ENCODE results near the gene SLC47A2.
"Not testable (repeated sequence)": the region's sequence is repeated elsewhere in the genome, so short reads cannot be mapped to it uniquely, and the experiment has no call there.

Gene SLC47A2

DNA sequence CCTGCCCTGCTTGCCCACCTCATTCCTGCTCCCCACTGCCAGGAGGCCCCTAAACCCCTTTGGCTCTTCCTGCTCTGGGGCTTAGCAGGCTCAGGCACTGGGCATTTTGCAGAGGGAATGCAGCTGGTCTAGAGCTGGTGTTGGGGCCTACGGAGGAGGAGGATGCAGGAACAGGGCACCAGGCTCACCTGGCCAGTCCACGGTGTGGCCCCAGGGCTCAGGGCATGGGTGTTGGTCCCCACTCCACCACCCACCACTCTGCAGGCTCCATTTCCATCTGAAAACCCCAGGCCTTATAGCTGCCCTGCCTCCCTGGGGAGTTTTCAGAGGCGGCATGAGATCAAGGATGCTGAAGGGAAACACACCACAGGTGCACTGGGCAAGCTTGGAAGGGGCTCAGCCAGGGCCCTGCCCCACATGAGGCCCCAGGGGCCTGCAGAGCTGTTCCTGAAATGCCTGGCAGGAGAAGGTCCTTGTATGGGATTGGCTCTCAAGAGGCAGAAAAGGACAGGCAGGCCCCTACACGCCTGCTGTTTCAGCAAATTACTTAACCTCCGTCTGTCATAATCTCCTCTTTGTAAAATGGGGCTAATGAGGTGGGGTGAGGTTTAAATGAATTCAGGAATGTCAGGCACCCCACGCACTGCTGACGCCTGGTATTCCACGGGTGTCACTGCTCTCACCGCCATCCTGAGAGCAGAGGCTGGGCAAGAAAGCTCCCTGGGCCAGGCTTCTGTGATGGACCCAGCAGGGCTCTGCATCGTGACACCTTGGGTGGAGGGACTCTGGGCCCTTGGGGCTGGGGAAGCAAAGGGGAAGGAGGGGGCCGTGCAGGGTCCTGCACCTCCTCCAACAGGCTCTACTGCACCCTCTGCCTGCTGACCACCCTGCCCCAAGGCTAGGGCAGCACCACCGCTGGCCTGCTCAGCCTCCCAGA is 9.3 kb downstream of the SLC47A2 start:
- DNase-seq (ENCODE audit: low read depth in 3 of 3), result no peak

DNA sequence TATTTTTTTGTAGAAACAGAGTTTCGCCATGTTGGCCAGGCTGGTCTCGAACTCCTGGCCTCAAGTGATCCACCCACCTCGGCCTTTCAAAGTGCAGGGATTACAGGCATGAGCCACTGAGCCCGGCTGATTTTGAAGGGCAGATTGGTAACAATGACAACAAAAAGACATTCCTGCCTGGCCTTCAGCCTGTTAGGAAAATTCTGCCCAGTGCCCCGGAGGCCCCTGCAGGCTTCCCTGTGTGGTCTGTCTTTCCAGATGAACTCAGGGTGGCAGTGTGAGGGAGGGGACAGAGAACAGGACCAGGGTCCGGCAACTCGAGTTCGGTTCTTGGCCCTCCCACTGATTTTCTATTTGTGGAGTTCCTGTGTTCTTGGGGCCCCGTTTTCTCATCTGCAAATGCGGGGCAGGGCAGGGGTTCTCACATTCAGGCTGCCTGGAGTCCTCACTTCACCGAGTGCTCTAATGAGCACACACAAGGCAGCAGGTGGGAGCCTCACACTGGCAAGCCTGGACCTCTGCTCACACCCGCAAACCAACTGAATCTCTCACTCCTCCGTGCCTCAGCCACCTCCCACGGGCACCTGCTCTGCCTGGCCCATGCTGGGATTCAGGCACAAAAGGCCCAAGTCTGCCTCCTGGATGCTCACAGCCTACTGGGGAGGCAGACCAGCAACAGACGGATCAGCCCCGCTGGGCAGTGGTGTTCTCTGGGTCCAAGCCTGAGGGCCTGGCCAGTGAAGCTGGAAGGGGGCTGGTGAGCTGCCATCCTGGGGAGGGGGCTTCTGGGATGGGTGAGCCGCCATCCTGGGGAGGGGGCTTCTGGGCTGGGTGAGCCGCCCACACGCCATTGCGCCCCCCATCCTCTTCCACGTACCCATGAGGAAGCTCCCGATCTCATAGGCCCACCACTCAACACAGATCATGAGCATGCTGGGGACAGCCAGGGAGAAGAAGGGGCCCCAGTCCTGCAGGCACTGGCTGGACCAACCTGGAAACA is 10.3 kb downstream of the SLC47A2 start:
- no peak for DNase-seq (ENCODE audit: low read depth in 3 of 3)

DNA sequence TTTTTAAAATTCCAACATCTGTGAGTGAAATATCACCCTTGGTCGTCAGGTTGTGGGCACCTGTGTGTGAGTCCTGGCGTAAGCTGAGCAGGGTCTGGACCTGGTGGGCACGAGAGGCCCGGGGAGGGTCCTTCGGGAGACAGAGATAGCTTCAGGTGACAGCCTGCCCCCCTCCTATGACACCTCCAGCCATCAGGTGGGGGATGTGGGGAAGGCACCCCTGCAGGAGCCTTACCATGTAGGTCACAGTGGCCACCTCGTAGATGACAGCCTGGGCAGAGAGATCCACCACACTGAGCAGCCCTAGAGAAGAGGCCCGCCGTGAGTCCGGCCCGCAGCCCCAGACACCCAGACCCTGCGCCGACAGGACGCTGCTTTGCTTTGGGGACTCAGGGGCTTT is 11.2 kb downstream of the SLC47A2 start:
- DNase-seq (ENCODE audit: low read depth in 3 of 3), result no peak

DNA sequence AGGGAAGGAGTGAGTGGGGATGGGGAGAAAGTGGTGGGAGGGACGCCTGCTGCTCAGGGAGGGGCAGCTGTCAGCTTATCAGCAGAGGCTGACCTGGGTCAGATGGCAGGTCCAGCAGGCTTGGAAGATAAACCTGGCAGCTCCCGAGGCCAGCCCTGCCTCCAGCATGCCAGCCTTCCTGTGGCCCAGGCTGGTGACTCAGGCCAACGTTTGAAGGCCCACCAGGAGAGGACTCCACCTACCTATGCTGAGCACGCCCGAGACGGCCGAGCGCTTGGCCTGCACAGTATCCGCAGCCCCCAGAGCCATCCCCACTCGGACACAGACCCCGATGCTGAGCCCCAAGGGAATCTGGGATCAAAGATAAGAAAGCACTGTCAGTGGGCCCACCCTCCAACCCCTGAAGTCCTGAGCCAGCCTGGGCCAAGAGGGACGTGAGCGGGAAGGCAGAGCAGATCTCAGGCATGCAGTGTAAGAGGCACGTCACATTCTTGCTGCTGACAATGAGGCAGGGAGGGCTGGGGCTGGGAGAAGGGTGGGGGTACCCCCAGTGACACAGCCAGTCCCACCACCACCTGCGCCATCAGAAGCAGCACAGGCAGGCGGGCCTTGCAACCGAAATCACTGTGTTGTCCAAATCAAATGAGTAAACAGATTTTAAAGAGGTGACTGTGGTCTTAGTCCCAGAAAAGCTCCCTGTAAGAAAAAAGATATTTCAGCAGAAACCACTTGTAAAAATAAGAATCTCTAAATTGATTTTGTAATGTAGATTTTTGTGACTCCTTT is 12.4 kb downstream of the SLC47A2 start:
- no peak for DNase-seq (ENCODE audit: low read depth in 3 of 3)

DNA sequence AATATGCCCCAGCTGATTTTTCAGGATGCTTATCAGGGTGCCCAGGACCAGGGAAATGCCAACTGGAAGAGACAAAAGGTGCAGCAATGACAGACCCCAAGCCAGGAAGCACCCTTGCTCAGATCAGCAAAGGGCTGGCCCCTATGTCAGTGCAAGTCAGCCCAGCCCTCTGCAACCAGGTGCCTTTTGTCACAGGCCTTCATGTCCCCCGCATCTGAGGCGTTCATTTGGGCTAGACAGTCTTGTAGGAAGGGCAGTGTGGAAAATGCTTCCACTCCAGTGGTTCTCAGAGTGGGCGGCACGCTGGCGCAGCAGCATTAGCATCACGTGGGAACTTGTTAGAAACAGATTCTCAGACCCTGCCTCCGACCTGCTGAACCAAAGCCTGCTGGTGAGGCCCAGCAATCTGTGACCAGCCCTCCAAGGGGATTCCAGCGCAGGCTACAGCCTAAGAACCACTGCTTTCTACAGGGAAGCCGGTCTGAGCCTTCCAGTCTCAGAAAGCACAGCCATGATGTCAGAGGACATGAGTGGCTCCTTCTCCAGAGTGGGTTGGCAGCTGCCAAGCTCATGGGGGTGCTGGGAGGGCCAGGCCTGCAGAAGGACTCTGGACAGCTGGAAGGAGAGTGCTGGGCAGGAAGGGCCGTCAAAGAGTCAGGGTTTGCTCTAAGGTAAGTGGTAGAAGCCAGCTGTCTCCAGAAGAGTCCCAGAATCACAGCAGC is 13.1 kb downstream of the SLC47A2 start:
- no peak for DNase-seq (ENCODE audit: low read depth in 3 of 3)

DNA sequence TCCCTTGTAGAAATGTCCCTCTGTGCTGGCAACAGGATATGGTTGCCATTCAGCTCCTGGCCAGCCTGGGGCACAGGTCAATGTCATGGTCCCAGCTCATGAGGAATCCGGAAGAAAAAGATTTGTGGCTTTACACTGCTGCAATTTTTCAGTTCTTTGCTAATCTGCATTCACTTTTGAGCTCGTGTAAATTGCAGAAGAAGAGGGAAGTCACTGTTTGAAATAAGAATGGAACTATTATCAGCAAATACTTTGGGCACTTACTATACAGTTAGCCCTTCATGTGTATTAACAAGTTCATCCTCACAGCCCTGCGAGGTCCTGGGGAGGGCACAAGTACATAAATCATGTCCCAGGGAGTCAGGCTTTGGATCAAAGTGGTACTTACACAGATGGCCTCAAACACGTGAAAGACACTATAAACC is 14.2 kb downstream of the SLC47A2 start:
- no peak for DNase-seq (ENCODE audit: low read depth in 3 of 3)

DNA sequence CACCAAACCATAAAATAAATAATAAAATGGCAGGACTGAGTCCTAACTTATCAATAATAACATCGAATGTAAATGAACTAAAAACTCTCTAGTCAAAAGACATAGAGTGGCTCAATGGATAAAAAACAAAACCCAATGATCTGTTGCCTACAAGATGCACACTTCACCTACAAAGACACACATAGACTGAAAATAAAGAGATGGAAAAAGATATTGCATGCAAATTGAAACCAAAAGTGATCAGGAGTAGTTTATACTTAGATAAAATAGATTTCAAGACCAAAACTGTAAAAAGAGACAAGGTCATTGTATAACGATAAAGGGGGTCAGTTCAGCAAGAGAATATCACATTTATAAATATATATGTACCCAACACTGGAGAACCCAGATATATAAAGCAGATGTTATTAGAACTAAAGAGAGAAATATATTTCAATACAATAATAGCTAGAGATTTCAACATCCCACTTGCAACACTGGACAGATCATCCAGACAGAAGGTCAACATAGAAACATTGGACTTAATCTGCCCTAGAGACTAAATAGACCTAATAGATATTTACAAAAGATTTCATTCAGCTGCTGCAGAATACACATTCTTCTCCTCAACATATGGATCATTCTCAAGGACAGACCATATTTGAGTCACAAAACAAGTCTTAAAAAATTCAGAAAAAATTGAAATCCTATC is 29.8 kb downstream of the SLC47A2 start:
- DNase-seq (ENCODE audit: low read depth in 3 of 3), result no peak

DNA sequence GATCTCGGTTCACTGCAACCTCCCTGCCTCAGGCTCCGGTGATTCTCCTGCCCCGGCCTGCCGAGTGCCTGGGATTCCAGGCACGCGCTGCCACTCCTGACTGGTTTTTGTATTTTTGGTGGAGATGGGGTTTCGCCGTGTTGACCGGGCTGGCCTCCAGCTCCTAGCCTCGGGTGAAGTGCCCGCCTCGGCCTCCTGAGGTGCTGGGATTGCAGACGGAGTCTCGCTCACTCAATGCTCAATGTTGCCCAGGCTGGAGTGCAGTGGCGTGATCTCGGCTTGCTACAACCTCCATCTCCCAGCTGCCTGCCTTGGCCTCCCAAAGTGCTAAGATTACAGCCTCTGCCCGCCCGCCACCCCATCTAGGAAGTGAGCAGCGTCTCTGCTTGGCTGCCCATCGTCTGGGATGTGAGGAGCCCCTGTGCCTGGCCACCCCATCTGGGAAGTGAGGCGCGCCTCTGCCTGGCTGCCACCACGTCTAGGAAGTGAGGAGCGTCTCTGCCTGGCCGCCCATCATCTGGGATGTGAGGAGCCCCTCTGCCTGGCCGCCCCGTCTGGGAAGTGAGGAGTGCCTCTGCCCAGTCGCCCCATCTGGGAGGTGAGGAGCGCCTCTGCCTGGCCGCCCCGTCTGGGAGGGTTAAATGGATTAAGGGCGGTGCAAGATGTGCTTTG is 31.3 kb downstream of the SLC47A2 start:
- not testable (repeated sequence) for DNase-seq (ENCODE audit: low read depth in 3 of 3)

DNA sequence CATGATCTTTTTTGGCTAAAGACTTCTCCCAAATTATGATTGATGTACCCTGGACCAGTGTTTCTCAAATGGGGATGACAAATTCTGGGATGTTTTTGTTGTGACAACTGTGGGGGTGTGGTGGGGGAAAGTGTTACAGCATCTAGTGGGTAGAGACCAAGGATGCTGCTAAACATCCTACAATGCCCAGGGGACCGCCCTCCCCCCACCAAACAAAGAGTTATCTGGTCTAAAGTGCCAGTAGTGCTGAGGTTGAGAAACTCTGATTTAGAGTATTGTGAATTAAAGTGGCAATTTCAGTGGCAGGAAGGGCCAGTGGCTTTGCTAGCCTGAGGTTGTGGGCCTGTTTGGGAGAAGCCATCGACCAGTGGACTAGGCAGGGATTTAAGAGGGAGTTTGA is 33.3 kb downstream of the SLC47A2 start:
- DNase-seq (ENCODE audit: low read depth in 3 of 3), result no peak

DNA sequence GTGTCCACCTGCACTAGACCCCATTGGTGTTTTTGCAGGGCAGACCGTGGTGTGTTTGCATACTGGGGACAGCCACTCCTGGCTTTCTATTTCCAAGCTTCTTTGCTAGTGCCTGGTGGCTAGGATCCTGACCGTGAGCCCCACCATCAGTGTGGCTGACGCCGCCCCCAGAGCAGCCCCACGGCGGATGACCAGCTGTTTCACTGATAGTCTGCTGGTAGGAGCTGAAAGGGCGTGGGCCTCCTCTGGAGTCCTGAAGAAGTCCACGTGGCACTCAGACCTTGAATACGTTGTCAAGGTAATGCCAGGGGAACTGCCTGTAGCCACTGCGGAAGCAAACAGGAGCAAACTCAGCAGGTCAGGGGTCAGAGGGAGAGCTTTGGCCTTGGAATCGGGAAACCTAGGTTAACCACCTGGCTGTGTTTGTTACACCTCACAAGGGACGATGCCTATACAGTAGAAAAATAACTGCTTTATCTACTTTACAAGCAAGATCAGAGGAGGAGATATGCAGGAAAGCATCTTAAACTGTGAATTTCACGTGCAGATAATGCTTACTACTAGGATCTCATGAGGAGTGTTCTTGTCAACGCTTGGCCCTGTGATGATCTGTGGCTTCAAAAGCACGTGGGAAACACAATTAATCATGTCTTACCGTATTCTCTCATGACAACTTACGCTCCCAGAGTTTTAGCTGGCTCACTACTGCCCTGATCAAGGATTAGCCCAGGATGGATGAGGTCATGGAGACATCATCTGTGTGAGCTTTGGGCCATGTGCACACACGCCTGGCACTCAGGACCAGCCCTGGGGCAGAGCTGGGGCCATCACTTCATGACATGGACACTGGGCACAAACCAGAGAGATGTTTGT is 37.6 kb downstream of the SLC47A2 start:
- DNase-seq (ENCODE audit: low read depth in 3 of 3), result no peak

DNA sequence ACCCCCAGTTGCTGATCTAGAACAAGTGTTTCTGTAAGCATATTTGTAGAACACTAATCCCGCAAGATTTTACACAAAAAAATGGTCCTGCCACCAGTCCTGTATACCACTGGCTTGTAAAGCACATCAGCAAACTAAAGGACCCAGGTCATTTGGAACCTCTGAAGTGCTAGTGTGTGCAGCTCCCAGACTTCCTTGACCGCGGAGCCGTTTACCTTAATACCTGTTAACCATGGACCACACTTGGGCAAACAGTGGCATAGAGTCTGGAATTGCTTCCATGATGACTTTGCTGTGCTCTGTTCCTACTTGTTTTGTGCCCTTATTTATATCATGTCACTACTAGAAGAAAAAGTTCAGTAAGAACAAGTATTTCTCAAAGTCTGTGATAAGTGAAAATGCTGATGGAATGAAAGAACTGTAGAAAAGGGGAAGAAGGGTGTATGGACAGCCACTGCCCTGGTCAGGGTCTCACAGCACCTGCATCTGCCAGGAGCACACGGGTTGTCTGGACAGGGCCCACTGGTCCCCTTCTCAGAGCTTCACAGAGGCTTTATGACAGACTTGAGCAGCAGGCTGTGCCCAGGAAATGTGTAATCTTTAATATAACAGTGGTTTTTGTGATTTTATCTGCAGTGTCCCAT is 38.5 kb downstream of the SLC47A2 start:
- DNase-seq (ENCODE audit: low read depth in 3 of 3), result no peak

DNA sequence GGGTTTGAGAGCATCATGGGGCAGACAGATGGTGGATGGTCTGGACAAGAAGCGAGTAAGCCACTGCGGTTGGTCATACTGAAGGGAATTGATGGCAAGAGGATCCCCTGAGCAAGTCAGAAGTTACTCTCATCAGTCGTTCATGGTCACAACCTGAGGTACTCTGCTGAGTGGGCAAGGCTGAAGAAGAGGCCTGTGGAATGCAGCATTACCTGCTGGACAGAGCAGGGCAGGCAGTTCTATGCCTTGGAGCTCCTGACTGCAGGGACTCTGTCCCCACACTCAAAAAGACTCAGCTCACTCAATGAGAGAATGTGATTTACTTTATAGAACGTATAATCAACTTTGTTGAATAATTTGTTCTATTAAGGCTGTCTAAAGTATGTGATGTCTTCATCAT is 39.5 kb downstream of the SLC47A2 start:
- DNase-seq (ENCODE audit: low read depth in 3 of 3), result no peak

DNA sequence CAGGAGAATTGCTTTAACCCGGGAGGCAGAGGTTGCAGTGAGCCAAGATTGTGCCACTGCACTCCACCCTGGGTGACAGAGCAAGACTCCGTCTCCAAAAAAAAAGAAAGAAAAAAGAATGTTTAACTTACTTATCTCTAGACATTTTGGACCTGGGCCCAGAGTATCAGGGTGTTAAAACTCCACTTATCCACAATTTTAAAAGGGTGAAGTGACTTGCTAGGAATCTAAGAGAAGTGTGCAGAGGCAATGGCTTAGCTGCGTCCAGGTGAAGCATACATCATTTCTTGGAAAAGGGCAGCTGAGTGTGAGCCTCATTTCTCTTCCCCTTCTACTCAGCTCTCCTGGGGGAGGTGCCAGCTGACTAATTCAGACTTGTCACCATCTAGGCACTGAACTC is 42.8 kb downstream of the SLC47A2 start:
- no peak for DNase-seq (ENCODE audit: low read depth in 3 of 3)

DNA sequence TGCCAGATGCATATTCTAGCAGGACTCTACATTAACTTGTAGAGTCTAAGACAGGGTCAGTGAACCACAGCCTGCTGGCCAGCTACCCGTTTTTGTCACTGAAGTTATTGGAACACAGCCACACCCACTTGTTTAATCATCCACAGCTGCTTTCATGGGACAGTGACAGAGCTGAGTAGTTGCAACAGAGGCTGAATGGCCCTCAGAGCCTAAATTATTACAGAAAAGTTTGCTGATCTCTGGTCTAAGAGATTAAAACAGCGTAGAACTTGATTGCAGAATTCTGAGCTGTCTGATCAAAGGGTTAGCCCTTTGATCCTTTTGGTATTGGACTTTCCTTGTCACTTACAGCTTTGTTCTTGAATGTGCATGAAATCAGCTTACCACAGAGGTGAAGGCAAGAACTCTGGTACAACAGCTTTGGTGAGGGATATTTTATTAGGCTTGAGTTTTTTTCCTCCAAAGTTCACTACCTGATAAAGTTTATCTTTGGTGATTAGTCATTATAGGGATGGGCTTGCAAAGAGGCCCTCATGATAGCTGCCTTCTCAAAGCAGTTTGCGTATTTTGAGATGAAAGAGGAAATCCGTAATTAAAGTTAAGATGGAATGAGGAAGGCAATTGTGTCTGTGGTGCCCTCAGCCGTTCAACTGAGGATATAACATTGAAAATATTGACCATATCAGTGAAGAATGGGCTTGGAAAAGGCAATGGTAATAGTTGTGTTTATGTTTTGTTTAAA is 44.2 kb downstream of the SLC47A2 start:
- DNase-seq (ENCODE audit: low read depth in 3 of 3), result no peak

DNA sequence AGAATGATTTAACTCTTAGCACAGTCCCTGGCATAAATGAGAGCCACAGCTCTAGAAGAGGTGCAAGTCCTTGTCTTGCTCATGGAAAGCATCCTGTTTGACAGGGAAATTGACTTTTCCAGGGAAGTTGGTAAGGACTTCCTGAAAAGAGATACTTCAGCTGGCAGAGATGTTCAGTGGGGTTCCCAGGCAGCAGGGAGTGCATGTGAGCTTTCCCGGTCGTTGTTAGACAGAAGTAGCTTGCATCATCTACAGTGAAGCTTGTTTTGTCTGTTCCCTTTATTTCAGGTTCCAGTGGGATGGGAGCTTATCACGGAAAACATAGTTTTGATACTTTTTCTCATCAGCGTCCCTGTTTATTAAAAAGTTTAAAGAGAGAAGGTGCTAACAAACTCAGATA is 45.0 kb downstream of the SLC47A2 start:
- DNase-seq (ENCODE audit: low read depth in 3 of 3), result no peak

DNA sequence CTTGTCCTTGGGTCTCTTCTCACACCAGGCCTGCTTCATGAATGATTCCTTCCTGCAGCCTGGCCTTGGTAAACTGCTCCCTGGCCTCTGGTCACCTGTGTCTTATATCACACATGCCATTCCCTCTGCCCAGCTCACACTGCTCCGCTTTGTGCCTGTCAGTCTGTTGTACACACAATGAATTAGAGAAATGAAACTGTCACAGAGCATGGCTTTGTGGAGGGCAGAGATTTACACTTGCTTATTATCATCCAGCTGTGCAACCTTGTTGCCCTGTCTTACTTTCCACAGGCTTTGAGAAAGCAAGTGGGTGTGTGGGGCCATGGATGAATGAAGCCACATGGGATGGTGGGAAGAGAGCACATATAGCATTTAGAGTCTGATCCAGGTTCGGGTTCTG is 45.5 kb downstream of the SLC47A2 start:
- DNase-seq (ENCODE audit: low read depth in 3 of 3), result no peak

DNA sequence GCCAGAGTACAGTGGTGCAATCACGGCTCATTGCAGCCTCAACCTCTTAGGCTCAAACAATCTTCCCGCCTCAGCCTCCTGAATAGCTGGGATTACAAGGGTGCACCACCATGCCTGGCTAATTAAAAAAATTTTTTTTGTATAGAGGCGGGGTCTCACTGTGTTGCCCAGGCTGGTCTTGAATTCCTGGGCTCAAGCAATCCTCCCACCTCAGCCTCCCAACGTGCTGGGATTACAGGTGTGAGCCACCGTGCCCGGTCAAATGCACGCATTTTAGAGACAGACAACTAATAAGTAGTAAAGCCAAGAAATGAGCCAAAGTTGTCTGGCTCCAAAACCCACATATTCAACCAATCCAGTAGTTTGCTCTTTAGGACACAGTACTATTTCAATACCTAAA is 46.7 kb downstream of the SLC47A2 start:
- not testable (repeated sequence) for DNase-seq (ENCODE audit: low read depth in 3 of 3)

DNA sequence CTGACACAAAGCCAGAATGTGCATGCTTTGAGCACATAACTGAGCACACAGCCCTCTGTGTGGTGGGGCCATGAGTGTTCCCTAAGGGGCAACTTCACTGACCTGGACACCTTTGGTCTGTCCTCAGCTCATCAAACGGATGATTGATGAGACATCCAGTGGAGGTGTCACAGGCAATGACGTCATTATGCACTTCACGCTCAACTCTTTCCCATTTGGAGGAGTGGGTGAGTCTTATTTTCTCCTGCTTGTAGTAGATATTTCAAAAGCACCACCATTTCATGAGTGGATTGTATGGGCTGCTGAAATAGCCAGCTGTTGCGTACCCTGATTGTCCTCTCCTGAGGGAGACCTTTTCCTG is 51.6 kb downstream of the SLC47A2 start:
- no peak for DNase-seq (ENCODE audit: low read depth in 3 of 3)
